Gastrocnemius medialis (tissue), 4 donors: Measurements from ENCODE around the gene TMEM109. TPM values are rescaled to one million over a fixed set of nuclear protein-coding genes. Genes with fewer than 3 reads are reported as not detected.
A peak's percentile ranks its signal among the peaks of the same experiment; 100 is the strongest.

Experiments used
- ATAC-seq, 2 donors: fragments of 150-250 bp; one replicate each; pipeline ENCODE4 v1.9.1; 2016
- DNase-seq, 2 donors: peaks; one replicate each; pipeline ENCODE4 v3.0.0-alpha.2; 2019
- H3K27ac ChIP-seq, 4 donors: fragments of 200-600 bp; sonication (generic); 1 replicate in 1 of 4; 2 replicates in 3 of 4; pipeline ENCODE4 v1.5.1; 2016 to 2018; ENCODE audit warnings: mild to moderate bottlenecking in 2 of 4, moderate library complexity in 1 of 4
- H3K27me3 ChIP-seq, 3 donors: fragments of 200-600 bp; sonication (generic) in 2 of 3; 1 replicate in 1 of 3; 2 replicates in 2 of 3; pipeline versions ENCODE4 v1.5.1 to v1.6.0; 2016 to 2019; ENCODE audit warnings: mild to moderate bottlenecking in 1 of 3, moderate library complexity in 1 of 3
- H3K36me3 ChIP-seq, 2 donors: fragments of 200-600 bp; sonication (generic) in 1 of 2; one replicate each; pipeline ENCODE4 v1.5.1; 2017 to 2018
- H3K4me1 ChIP-seq, 2 donors: fragments of 200-600 bp; sonication (generic) in 1 of 2; one replicate each; pipeline ENCODE4 v1.5.1; 2016 to 2017; ENCODE audit warnings: mild to moderate bottlenecking in 2 of 2
- H3K4me3 ChIP-seq, 4 donors: fragments of 200-600 bp; sonication (generic) in 3 of 4; 1 replicate in 1 of 4; 2 replicates in 3 of 4; pipeline ENCODE4 v1.5.1; 2016 to 2019; ENCODE audit warnings: mild to moderate bottlenecking in 2 of 4
- H3K9me3 ChIP-seq, 3 donors: fragments of 200-600 bp; sonication (generic) in 2 of 3; 1 replicate in 1 of 3; 2 replicates in 2 of 3; pipeline ENCODE4 v1.5.1; 2016 to 2019
- POLR2A ChIP-seq, 2 donors: fragments of 450-650 bp; IDR thresholded peaks; one replicate each; pipeline ENCODE4 v1.6.1; 2017; ENCODE audit warnings: antibody characterized with exemption in 2 of 2, mild to moderate bottlenecking in 2 of 2, moderate library complexity in 2 of 2
- in situ Hi-C, 4 donors: fragments of 200-750 bp; cut with MboI; loops; one replicate each; pipeline versions ENCODE4 v1.15.0 to v1.8.0; 2017; ENCODE audit warnings: low sequenced_read_pairs in 4 of 4
- intact Hi-C: fragments of 100-400 bp; cut with DNase I; formaldehyde crosslinking; loops from one replicate; pipeline ENCODE4 v1.15.1; 2023; ENCODE audit warnings: low total_unique reads
- total RNA-seq, 4 donors: library from RNA; depleted of rRNA; stranded (reverse); fragments of >200 nt; gene quantifications; one replicate each; pipeline versions ENCODE4 v1.1.0 to v1.2.3, GENCODE V29; 2016
- TF ChIP-seq, protein P1 (sequence below), 5 experiments: fragments of 450-650 bp in 3 of 5; fragments of 200-600 bp in 2 of 5; sonication (generic) in 2 of 5; IDR thresholded peaks in 4 of 5; conservative IDR thresholded peaks in 1 of 5; 1 replicate in 4 of 5; 2 replicates in 1 of 5; pipeline ENCODE4 v1.5.1; 2016 to 2019; ENCODE audit warnings: antibody characterized with exemption in 5 of 5, mild to moderate bottlenecking in 3 of 5, moderate library complexity in 3 of 5

The TMEM109 gene
- total RNA-seq, 4 donors from 2014 or later = 56.5 to 105 (median 82.6) TPM

DNA sequence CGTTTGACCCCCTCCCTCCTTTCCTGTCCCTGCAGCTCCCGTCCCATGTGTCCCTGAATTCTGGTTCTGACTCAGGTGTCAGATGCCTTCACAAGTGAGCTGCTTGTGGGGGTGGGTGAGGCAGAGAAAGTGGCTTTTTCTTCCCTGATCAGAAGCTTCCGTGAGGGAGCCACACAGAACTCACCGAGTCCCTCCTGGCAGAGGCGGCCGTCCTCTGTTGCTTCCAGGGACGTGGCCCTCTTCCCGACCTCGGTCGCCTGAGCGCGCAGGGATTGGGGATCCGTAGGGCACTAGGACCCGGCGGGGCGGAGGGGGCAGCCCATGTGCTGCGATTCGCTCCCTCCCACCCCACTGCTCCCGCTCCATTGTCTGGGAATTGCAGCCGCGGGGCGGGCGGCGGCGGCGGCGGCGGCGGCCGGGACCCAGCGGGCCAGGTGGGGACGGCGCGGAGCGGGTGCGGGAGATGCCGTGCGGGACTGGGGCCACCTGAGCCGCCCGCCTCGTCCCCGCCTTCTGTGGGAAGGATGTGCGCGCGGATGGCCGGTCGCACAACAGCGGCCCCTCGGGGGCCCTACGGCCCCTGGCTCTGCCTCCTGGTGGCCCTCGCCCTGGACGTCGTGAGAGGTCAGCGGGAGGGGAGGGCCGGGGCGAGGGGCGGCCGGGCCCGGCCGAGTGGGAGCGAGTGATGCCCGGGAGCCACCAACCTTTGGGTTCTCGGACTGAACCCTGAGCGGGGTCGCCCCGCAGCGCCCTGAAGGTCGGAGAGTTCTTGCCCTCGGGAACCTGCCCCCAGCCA lies 10.3 kb downstream of the TMEM109 start, which contains the start of gene TMEM132A:
Gene TMEM132A (plus strand): TSS at position 351 of the 796 bp plus-strand sequence. CDS start 174 bp downstream, at position 525.
- in situ Hi-C loops (loop anchor here in 1 of 4 donors (25.0 kb wide), 1 partner anchor 238 kb away; the partner anchor contains the start of gene VPS37C), intact Hi-C loops (no loop called here)
- Histone ChIP-seq H3K27me3 (peaks cover 10 to 29% (median 21%) of the 10 kb centered on the region in 3 donors), H3K27ac (peak within 1 kb of the TSS in 2 of 4 donors; percentile 20 to 52), H3K4me1 (peaks cover 10 to 26% of the 10 kb centered on the region in 2 donors), H3K9me3 (no peaks in the 10 kb centered on the region), H3K36me3 (peaks cover 0 to 36% of the 10 kb centered on the region in 2 donors), H3K4me3 (peak within 1 kb of the TSS; percentile 57 to 70 (median 62))
- ATAC-seq (peak; percentile 55 to 68), DNase-seq (peak in 1 of 2 donors; percentile 55)
- TF ChIP-seq, protein P1, sequence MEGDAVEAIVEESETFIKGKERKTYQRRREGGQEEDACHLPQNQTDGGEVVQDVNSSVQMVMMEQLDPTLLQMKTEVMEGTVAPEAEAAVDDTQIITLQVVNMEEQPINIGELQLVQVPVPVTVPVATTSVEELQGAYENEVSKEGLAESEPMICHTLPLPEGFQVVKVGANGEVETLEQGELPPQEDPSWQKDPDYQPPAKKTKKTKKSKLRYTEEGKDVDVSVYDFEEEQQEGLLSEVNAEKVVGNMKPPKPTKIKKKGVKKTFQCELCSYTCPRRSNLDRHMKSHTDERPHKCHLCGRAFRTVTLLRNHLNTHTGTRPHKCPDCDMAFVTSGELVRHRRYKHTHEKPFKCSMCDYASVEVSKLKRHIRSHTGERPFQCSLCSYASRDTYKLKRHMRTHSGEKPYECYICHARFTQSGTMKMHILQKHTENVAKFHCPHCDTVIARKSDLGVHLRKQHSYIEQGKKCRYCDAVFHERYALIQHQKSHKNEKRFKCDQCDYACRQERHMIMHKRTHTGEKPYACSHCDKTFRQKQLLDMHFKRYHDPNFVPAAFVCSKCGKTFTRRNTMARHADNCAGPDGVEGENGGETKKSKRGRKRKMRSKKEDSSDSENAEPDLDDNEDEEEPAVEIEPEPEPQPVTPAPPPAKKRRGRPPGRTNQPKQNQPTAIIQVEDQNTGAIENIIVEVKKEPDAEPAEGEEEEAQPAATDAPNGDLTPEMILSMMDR (IDR thresholded peaks at IDR 0.05 in 4 of 5, conservative IDR thresholded peaks at IDR 0.05 in 1 of 5) = no peak
- no peak for TF ChIP-seq POLR2A (IDR thresholded peaks at IDR 0.05)

DNA sequence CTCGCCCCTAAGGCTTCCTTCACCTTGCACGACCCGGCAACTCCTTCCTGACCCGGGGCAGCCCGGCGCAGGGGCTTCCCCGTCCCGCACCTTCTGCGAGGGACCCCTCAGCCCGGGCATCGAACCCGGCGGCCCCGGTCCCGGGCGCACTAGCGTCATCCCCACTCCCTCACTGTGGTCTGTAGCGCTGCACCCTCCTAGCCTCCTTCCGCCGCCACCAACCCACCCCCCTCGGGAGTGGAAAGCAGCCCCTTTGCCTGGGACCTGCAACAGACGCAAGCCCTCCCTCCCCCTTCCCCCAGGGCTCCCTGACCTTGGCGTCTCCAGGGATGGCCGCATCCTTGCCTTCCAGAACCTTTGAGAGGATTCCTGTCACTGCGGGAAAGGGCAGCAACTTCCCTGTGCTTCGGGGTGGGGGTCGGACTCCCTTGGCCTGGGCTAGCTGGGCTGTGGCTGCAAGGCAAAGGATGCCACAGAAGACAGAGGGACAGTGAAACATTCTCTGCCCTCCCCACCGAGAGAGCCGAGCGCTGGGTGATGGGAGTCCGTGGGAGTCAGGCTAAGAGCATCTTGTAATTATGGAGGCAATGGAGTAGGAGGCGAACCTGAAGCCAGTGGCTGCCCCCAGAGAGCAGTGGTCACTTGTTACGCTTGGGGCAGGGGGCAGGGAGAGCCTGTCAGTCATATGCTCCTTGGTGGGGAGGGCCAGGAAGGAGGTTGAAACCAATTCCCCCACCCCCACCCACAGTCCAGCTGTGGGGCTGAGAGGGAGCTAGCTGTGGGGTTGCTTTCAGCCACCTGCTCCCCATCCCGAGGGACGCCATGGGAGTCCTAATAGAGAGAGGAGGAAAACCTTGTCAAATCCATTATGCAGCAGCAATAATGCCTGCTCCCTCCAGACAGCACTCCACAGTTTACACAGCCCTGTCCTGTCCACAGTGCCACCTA lies 11.2 kb downstream of the TMEM109 start:
- peak overlapping the region; percentile 57 to 70 (median 62) for H3K4me3 ChIP-seq
- H3K9me3 ChIP-seq = no peaks in the 10 kb centered on the region
- ATAC-seq (no peak), DNase-seq (no peak)
- H3K27me3 ChIP-seq = peaks cover 10 to 29% (median 21%) of the 10 kb centered on the region in 3 donors
- in situ Hi-C loops (loop anchor here in 1 of 4 donors (25.0 kb wide), 1 partner anchor 237 kb away; the partner anchor contains the start of gene VPS37C), intact Hi-C loops (no loop called here)
- peaks cover 0 to 29% of the 10 kb centered on the region in 2 donors for H3K36me3 ChIP-seq
- TF ChIP-seq POLR2A (IDR thresholded peaks at IDR 0.05) = no peak
- TF ChIP-seq, protein P1 (IDR thresholded peaks at IDR 0.05 in 4 of 5, conservative IDR thresholded peaks at IDR 0.05 in 1 of 5) = no peak
- peak overlapping the region in 1 of 4 donors; percentile 20 for H3K27ac ChIP-seq
- H3K4me1 ChIP-seq = peaks cover 6 to 17% of the 10 kb centered on the region in 2 donors

DNA sequence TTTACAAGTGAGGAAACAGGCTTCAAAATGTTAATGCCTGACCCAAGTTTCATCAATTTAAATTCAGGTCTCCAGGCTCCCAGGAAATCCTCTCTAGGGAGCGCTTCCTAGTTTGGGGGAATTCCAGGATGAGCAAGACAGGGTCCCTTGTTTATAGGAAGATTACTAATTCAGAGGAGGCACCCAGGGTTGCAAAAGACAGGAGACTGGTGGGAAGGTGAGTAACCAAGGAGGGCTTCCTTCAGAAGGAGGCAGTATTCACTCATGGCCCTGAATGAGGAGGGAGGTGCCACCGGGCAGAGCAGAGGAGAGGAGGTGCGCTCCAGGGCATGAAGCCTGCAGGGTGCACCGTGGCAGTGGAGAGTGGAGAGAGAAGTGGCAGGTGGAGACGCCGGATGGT lies 11.9 kb downstream of the TMEM109 start:
- in situ Hi-C loops (no loop called here), intact Hi-C loops (no loop called here)
- Histone ChIP-seq H3K4me3 (no peak overlapping the region), H3K27me3 (peaks cover 10 to 29% (median 21%) of the 10 kb centered on the region in 3 donors), H3K36me3 (peaks cover 0 to 22% of the 10 kb centered on the region in 2 donors), H3K4me1 (peaks cover 6 to 16% of the 10 kb centered on the region in 2 donors), H3K27ac (no peak overlapping the region), H3K9me3 (no peaks in the 10 kb centered on the region)
- ATAC-seq = no peak
- TF ChIP-seq, protein P1 (IDR thresholded peaks at IDR 0.05 in 4 of 5, conservative IDR thresholded peaks at IDR 0.05 in 1 of 5) = no peak
- TF ChIP-seq POLR2A (IDR thresholded peaks at IDR 0.05) = no peak
- DNase-seq = no peak

DNA sequence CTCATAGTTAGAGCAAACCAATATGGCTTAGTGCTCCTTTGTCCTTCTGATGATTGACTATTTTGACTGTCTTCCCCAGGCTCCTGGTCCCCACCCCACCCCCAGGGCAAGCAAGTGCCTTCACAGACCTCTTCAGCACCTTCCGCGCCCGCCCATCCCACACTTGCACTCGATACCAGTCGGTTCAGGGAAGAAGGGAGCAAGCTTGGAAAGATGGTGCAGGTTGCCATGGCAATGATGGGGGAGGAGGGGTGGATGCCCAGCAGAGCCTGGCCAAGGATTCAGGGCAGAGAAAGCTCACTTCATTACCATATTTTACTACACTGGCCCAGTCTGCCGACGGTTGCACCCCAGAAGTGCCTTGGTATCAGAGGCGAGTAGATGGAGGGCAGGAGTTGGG lies 12.5 kb downstream of the TMEM109 start:
- no peak overlapping the region for H3K27ac ChIP-seq
- ATAC-seq (no peak), DNase-seq (no peak)
- intact Hi-C loops = no loop called here
- H3K4me3 ChIP-seq = no peak overlapping the region
- in situ Hi-C loops = no loop called here
- TF ChIP-seq POLR2A (IDR thresholded peaks at IDR 0.05) = no peak
- TF ChIP-seq, protein P1 (IDR thresholded peaks at IDR 0.05 in 4 of 5, conservative IDR thresholded peaks at IDR 0.05 in 1 of 5) = no peak
- peaks cover 6 to 16% of the 10 kb centered on the region in 2 donors for H3K4me1 ChIP-seq
- H3K27me3 ChIP-seq = peaks cover 10 to 29% (median 21%) of the 10 kb centered on the region in 3 donors
- peaks cover 0 to 16% of the 10 kb centered on the region in 2 donors for H3K36me3 ChIP-seq
- no peaks in the 10 kb centered on the region for H3K9me3 ChIP-seq
